ENCODE data around the gene STN1.
A peak's percentile ranks its signal among the peaks of the same experiment; 100 is the strongest.

The STN1 gene

DNA sequence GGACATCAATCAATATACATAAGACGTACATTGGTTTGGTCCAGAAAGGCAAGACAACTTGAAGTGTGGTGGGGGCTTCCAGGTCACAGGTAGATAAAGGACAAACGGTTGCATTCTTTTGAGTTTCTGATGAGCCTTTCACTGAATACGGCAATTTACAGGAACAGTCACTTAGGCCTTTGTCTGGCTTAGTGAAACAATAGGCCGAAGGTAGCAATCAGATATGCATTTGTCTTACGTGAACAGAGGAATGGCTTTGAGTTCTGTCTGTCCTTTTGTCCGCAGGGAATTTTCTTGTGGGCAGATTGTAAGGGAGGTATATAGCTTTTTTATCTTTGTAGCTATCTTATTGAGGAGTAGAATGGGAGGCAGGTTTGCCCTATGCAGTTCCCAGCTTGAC is 10.8 kb upstream of the STN1 start:
- DNase-seq = no peak

DNA sequence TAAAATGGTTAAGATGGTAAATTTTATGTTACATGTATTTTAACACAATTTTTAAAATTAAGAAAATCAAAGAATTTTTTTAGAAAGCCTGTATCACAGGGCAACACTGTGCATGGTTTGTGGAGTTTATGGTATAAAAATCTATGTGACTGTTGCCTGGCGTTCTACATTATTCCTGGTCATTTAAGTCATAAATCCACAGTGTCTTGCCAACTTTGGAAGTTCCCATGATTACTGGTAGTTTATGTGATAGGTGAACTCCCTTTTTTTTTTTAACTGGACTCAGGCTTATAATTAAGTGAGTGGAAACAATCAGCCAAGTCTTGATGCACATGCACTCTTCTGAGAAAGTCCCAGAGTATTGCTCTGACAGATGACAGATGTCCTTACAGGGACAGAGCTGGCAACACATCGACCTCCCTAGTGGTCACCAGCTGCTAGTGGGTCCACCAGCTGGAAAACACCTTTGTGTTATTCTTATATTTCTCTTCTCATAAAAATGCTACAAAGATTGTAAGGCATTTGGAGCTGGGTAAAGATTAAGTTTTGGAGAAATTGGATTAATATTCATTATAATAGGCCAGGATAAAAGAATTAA is 8.8 kb upstream of the STN1 start:
- no peak for DNase-seq

DNA sequence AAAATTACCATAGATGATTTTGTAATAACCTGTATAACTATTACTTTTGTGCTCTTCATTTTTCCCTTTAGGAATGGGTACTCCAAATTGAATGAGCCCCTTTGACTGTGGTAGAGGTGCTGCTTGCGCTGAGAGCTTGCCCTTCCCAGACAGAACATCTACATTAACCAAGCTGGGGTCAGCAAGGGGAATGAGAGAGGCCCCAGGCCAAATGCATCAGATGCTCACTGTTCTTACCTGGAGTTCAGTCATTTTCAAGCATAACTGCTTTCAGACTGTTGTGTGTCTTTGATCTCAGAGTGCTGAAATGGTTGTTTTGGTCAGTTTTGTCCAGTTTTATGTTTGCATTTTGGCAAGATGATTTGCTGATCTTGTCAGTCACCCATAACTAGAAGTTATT is 7.6 kb upstream of the STN1 start:
- no peak for DNase-seq

DNA sequence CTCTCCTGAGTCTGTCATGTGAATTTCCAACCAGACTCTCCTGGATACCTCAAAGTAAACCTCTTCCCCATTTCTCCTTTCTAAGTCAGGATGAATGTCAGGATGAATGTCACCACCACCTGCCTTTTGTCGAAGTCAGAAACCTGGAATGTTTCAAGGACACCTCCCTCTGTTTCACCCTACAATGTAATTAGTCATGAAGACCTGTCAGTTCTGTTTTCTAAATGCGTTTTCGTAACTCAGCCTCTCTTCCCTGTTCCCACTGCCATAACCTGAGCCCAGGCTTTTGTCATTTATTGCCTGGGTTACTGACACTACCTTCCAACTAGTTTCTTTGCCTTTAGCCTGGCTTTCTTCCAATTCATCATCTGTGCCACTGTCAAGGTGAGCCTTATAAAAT is 5.5 kb upstream of the STN1 start:
- no peak for DNase-seq

DNA sequence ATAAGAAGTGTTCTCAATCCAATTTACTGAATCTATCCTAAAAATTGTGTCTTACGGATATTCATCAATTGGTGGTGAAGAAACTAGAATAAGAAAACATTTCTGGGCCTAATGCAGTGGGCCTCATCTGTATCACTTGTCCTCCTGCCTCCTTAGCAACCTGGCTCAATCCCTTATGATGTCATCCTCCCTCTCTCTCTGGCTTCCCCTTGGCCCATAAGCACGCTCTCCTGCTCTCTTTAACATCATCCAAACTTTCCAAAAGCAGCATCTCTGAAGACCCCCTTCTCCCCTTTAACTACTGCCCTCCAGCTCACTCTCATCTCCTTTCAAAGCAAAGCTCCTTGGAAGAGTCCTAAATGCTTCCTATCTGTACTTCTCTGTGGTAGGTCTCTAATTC is 4.7 kb upstream of the STN1 start:
- no peak for DNase-seq

DNA sequence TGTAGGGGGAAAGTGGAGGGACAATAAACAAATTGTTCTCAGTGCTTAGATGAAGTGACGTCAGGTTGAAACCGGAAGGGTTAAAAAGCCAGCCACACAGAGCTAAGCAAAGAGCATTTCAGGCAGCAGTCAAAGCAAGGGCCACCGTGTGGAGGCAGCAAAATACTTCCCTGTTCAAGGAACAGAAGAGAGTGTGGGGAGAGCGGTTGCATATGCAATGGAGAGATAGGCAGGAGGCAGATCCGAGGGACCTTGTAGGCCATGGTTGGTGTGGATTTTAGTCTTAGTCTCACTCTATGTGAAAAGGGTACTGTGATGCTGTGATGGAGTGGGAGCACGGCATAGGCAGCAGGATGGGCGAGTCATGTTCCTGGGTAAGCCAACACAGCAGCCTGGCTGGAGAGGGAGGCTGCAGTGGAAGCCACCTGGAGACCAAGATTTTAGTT is 3.8 kb upstream of the STN1 start:
- DNase-seq = no peak

DNA sequence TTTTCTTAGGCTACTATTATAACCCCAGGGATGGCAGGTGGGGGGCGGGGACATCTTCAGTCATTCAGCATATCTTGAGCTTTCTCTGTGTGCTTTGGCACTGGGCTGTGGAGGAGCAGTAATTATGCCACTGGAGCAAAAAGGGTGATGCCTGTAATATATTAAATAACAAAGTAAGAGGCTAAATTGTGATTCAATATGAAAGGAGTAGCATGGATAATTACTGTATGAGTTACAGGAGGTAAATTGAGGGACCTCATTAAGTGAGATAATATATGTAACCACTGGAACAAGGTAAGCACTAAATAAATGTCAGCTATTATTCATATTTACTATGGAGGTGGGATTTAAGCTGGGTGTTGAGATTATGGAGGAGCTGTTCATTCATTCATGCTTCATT is 3.3 kb upstream of the STN1 start:
- no peak for DNase-seq

DNA sequence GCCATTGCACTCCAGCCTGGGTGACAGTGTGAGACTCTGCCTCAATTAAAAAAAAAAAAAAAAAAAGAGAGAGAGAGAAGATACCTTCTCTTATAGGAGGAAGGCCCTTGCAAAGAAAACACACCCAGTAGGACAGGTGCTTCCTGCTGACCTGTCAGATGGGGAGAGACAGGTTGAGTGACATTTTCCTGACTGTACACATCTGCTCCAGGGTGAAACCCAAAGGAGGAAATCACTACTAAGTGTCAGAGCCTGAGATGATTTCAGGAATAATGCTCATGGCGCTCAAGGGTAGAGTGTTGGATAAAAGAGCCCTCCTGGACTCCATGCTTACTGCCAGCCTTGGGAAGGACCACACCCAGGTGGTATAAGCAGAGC is 1.7 kb upstream of the STN1 start:
- no peak for DNase-seq

DNA sequence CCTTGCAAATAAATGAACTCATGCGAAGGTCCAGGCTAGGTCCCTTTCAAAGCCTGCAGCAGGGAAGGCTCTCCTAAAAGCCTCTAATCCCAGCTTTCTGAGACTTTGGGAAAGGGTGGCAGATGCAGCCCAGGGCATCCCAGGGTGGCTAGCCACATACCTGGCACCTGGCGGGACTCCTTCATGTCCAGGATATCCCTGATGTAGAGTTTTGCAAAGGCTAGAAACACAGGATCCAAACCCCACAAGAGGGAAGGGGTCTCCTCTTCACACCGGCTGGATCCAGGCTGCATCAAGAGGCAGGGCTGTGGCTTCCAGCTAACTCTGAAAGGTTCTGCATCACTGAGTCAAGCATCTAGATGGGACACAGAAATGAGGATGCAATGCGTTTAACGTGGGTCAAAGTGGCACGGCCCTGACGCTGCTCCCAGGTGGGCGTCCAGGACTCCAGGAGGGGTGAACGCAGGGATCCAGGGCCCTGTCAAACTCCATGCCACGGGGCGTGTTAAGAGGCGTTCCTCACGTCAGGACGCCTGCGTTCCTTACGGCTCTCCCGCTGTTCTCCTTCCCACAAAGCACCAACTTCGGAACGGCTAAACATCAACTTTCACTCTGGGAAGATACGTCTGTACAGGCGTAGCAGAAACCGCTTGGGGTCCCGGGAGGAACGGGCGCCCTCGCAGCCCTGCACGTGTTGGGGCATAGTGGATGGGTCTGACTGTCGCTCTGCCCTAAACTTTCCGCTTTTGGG is 507 bp downstream of the STN1 start:
- DNase-seq = peak in 1 of 2 donors; percentile 26

DNA sequence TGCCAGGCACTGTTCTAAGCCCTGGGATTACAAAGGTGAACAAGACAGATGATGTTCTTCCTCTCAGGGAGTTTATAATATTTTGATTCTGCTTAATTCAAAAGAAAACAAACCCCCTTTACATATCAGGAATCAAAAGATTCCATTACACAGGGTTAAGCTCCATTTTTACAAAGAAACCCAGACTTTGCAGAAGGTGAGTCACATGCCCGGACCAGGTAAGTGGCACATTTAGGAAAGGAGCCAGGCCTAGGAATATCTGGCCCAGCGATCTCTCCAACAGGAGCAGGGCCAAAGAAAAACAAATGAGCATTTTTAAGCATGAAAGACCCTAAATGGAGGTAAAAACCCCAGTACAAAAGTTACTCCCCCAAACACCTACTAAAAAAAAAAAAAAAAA is 1.1 kb downstream of the STN1 start:
- DNase-seq = no peak

DNA sequence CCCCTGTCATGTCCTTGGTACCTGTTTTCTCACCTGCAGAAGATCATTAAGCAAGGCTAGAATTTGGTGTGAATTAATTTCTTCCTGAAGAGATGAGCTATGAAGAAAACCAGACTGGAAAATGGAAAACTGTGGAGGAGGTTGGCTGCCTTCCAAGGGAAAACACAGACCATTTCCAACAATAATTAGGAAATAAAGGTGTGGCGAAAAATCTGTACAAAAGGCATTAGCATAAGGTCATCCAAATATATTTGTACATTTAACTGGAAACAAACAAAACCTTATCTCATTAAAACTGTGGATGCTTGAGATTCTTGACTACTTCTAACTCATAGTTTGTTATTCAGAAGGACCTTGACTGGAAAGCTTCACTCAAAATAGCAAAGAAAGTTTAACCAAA is 1.7 kb downstream of the STN1 start:
- DNase-seq = no peak

DNA sequence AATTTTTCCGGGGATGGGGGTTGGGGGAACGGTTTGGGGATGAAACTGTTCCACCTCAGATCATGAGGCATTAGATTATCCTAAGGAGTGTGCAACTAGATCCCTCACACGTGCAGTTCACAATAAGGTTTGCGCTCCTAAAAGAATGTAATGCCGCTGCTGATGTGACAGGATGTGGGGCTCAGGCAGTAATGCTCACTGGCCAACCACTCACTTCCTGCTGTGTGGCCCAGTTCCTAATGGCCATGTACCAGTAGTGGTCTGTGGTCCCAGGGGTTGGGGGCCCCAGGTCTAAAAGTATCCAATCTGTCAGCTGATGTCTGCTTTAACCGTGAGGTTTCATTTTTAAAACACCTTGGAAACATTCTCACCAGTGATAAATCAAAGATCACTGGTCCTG is 2.2 kb downstream of the STN1 start:
- no peak for DNase-seq

DNA sequence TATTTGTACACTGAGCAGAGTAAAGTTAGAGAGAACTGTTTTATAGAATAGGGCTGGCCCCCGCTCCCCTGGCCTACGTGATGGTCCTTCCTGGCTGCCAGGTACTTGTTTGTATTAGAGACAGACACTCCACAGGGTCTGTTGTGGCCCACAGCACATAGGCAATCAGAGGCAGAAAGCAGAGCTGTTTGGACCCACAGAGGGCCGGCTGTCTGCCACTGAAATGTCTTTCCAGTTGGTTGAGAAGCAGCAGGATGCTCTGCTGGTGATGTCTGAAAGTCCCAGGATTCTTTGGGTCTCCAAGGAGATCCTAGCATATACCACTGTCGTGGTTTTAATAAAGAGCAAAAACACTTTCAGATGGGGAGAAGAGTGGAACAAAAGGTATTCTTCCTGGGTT is 5.2 kb downstream of the STN1 start:
- no peak for DNase-seq

DNA sequence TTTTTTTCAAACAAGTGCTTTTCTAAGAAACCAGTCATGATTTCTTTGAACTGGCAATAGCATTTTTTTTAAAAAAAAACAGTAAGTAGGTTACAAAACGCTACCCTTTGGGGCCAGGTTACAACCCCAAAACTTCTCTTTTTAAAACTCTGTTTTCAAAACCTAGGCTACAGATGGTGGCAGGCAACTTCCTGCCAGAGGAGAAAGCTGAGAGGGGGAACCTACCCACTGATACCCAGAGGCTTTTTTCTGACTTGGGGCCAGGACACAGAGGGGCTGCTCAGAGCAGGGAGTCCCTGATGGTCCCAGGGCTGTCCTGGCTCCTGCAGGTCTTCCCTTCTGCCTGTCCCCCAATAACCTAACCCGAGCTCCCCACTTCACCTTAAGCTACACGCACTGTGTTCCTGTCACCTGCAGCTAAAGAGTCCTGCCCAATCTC is 6.9 kb downstream of the STN1 start:
- no peak for DNase-seq

DNA sequence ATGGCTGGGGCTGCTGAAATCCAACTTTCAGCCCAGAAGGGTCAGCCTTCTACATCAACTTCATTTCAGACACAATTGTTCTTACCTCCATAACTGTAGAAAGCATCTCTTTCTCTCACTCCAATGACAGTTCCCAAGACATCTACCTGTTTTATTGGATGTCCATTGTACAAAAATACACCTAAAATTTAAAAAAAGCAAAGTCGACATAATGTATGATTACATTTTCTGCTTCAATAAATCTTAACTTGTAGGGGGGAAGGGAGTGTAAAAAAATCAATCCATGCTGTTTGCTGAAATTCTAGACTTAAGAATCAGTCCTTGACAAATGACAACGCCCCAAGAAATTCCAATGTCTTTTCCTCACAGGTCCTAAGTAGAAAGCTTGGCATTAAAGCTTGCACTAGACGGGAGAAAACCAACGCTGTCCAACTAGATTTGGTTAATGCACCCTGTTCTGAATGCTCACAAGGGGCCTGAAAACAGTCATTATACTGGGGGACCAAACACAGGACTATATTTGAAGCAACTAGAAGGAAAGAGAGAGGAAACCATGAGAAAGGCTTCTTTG is 7.5 kb downstream of the STN1 start:
- no peak for DNase-seq

DNA sequence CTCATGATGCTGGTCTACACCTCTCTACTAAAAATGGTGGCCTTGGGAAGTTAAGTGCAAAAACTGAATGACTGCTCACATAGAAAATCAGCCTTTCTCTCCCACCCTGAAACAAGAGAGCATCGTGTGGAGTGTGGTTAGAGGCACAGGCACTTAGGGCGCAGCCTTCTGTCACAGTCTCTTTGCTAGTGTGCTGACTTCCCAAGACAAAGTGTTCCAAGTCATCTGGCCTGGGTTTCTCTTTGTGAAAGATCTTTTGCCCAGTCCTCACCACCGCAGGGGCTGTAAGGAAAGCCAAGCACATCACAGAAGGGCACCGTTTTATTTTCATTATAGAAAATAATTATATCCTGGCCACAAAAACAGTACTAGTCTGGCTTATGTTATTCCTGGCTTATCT is 12.5 kb downstream of the STN1 start:
- DNase-seq = no peak

DNA sequence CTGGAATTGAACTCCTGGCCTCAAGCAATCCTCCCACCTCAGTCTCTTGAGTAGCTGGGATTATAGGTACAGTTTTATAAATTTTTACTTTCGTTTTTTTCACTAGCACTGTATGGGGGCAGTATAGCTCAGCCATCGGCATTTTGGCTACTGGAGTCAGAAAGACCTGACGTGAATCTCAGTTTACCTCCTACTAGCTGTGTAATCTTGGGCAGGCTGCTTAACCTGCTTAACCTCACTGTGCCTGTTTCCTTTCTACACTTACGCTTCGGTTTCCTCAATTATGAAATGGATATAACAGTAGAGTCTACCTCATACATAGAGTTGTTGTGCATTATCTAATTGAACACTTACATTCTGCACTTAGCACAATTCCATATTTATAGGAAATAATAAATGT is 16.7 kb downstream of the STN1 start:
- DNase-seq = no peak

DNA sequence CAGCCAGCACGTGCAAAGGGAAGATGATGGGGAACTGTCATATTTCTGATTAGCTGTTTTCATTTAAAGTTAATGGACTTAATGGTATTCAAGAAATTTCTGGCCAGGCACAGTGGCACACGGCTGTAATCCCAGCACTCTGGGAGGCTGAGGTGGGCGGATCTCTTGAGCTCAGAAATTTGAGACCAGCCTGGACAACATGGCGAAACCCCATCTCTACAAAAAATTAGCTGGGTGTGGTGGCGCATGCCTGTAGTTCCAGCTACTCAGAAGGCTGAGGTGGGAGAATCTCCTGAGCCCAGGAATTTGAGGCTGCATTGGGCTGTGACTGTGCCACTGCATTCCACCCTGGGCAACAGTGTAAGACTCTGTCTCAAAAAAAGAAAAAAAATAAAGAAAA is 18.7 kb downstream of the STN1 start:
- no peak for DNase-seq

DNA sequence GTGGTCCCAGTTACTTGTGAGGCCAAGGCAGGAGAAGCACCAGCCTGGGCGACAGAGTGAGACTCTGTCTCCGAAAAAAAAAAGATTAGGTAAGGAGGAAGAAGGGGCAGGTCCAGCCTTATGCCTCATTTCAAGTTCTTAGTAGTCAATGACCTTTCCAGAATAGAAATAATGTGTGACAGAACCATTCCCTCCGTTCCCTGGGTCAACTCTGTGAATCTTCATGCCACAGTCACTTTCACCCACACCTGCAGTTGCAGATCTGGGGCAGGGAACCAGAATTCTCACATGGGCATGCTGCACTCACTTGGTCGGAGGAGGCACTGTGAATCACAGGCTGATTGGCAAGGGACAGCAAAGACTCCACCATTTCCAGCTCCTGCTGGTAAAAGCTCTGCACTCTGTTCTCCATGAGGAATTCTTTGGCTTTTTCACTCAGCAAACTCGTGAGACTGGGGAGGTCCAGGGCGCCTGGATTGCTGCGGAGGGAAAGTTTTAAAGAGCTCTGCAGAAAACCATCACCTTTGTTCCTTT is 20.7 kb downstream of the STN1 start:
- no peak for DNase-seq

DNA sequence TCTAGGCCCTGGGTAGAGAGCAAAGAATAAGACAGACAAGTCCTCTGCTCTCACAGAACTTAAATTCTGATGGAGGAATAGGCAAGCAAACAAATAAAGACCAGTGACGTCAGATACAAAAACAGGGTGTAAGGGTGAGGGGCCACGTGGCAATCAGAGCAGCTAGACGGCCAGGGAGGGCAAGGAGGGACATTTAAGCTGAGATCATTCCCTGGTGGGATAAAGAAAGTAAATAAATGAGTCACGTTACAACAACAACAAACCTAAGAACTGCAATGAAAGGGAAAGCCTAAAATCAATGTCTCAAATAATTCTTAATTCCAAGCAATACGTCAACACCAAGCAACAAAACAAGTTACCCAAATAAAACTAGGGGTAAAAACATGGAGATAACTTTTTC is 21.8 kb downstream of the STN1 start:
- no peak for DNase-seq

DNA sequence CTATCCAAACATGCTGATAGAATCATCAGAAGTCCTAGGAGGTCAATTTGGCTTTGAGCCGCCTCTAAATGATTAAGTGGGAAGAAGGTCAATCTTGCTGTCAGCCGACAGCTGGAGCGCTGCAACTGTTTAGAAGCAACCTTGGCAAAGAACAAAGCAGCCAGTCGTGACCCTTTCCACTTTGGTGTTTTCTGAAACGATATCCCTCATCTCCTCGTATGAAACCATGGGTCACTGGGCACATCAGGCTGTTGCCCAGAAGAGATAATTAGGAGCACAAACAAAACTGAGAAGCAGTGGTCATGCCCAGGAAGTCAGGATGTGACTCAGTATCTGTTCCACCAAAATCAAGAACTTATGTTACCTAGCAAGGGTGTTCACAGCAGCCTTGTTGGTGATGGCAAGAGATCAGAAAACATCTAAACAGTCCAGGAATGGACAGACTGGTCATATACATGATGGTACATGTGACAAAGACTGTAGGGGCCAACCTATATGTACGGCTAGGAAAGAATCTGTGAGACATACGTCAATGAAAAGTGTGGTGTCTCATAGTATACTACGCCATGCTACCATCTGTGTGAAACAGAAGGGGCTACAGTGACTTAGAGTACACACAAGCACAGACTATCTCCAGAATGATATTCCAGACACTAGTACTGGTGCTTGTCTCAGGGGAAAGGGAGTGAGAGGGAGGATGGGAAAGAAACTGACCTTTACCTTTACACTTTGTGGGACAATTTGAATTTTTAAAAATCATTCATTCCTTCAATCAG is 22.4 kb downstream of the STN1 start:
- DNase-seq = no peak

DNA sequence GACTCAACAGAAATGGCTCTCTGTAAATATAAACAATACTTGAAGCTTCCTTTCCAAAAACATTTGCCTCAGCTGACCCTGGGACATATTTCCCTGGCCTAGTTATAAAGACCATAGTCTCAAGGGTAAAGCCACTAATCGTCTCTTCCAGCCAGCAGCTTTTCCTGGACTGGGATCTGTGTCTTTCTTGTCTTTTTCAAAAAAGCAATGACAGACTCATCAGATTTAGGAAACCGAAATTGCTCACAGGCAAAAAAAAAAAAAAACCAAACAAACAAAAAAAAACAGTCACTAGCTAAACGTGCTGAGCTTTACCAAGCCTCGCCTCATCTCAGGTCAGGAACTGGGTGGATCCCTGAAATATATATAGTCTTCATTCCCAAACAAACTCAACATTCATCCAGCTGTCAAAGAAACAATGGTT is 23.5 kb downstream of the STN1 start:
- no peak for DNase-seq

DNA sequence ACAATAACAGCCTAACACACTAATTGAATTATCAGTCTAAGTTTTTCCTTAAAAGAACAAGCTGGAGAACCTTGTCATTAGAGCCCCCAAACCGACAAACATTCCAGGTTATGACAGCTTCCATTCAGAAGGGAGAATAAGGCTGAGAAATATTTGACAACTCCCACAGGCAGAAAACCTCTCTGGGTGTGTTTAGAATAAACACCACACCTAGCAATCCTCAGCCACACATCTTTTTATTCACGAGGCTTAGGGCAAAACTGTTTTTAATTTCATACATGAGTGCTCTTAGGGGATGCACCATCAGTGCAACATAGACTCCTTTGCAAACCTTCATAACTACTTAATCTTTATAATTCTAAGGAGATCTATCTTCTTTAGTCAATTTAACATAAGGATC is 24.2 kb downstream of the STN1 start:
- no peak for DNase-seq

DNA sequence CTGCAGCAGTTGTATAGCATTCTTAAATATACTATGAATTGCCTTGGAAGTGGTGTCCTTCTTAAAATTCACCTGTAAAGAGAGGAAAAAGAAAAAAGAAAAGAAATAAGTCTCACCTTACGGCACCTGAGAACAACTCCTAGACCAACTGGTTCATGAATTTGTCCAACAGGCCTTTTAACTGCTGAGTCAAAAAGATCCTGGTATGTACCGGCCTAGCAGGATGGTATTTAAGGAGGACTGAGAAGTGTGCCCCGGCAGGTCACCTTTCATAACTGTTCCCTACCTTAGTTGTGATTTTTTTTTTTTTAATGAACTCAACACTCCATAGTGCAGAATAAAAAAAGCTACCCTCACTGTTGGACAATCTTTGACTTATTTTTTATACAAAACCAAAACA is 25.8 kb downstream of the STN1 start:
- DNase-seq = no peak

Data from stimulated activated CD4-positive, alpha-beta T cell treated with anti-CD3 and anti-CD28 coated beads, Interleukin-2, amount 100 ng/mL, for 48 hours (primary cell).